ENCODE measurements around the gene PTGIS.

GRCh38 chr20:49456646-49457045 is 111.3 kb downstream of the PTGIS start:
- TF ChIP-seq SUZ12 (IDR thresholded peaks at IDR 0.05) (no peak), NFRKB (IDR thresholded peaks at IDR 0.05) (no peak), ZNF384 (IDR thresholded peaks at IDR 0.05) (no peak), HDGF (IDR thresholded peaks at IDR 0.05; ENCODE audit: borderline replicate concordance) (no peak), FOXM1 (IDR thresholded peaks at IDR 0.05; ENCODE audit: borderline replicate concordance) (no peak)

Data from HEK293T (cell line).